ENCODE measurements around the gene TMEM270. TPM values are rescaled to one million over a fixed set of nuclear protein-coding genes. Genes with fewer than 3 reads are reported as not detected.

The TMEM270 gene
- total and polyA plus RNA-seq, 2 of the 8 experiments (the other 6 are each of a cell fraction or from before 2014, with no cell fraction given): 0.26 TPM; not detected in 1

GRCh38 chr7:73850781-73851207, 10.2 kb upstream of the TMEM270 start:
- no peak overlapping the region for H3K27ac ChIP-seq (ENCODE audit: low read depth, low read length)
- CTCF ChIA-PET (ENCODE audit: partially characterized antibody): interaction anchor here (0.7 to 4.8 kb wide), 10 partner anchors 11 to 175 kb away, joined by 3 to 36 read pairs (median 4); no protein-coding TSS in a partner anchor
- peaks cover 0 to 3% (median 0%) of the 10 kb centered on the region in 4 experiments; a peak in 3 of 7 replicates for H3K27me3 ChIP-seq (replicated peaks in 1 of 4; ENCODE audit: control insufficient read depth in 3 of 4, extremely low read depth in 1 of 4, insufficient read depth in 3 of 4, low read length in 3 of 4)
- no peak overlapping the region for H4K91ac ChIP-seq (replicated peaks; ENCODE audit: insufficient read length, low read length)
- FAIRE-seq: no peak
- POLR2A ChIA-PET (ENCODE audit: partially characterized antibody): interaction anchor here (0.8 to 6.3 kb wide), 5 partner anchors 9 to 109 kb away, joined by 3 to 26 read pairs (median 5); partner anchors contain the start of genes CLDN4 and METTL27
- H2BK12ac ChIP-seq (ENCODE audit: low read depth, low read length): no peak overlapping the region
- H3K4me1 ChIP-seq (replicated peaks in 1 of 4; ENCODE audit: control insufficient read depth in 3 of 4, insufficient read depth in 4 of 4, low read length in 3 of 4): 0 out of 7 replicates have a peak, but pooled peaks cover 0 to 2% (median 0%) of the 10 kb centered on the region in 4 experiments
- H4K5ac ChIP-seq (ENCODE audit: insufficient read length, low read depth, low read length): no peak overlapping the region
- H4K8ac ChIP-seq (ENCODE audit: extremely low read depth, insufficient read depth, low read length): no peak overlapping the region
- H3K23ac ChIP-seq (ENCODE audit: insufficient read length): no peak overlapping the region
- H2BK120ac ChIP-seq (replicated peaks; ENCODE audit: low read depth, low read length): no peak overlapping the region
- no peaks in the 10 kb centered on the region for H3K23me2 ChIP-seq (ENCODE audit: low read depth, low read length)
- H2AK5ac ChIP-seq (ENCODE audit: low read depth, low read length): no peak overlapping the region
- H3K56ac ChIP-seq (replicated peaks; ENCODE audit: insufficient read length, low read depth, low read length): no peak overlapping the region
- H3K36me3 ChIP-seq (ENCODE audit: control insufficient read depth in 2 of 4, insufficient read depth in 4 of 4, low read length in 3 of 4): no peaks in the 10 kb centered on the region
- no peak for TF ChIP-seq JUND (IDR thresholded peaks at IDR 0.05; ENCODE audit: low read length)
- TF ChIP-seq SIX5 (IDR thresholded peaks at IDR 0.05; ENCODE audit: low read depth, low read length): no peak
- TF ChIP-seq MAX (IDR thresholded peaks at IDR 0.05): no peak
- TF ChIP-seq GABPA (IDR thresholded peaks at IDR 0.05; ENCODE audit: borderline replicate concordance, insufficient read depth, low read length): no peak
- TF ChIP-seq KDM4A (IDR thresholded peaks at IDR 0.05; ENCODE audit: low read depth, low read length, severe bottlenecking): no peak
- TF ChIP-seq ATF2 (IDR thresholded peaks at IDR 0.05; ENCODE audit: low read length): no peak
- TF ChIP-seq BCL11A (IDR thresholded peaks at IDR 0.05; ENCODE audit: low read depth in 2 of 2, low read length in 2 of 2): no peak
- no peak for TF ChIP-seq GTF2F1 (IDR thresholded peaks at IDR 0.05; ENCODE audit: borderline replicate concordance, low read depth, low read length)
- no peak for TF ChIP-seq TBP (IDR thresholded peaks at IDR 0.05; ENCODE audit: low read depth, low read length)
- TF ChIP-seq RNF2 (IDR thresholded peaks at IDR 0.05; ENCODE audit: borderline replicate concordance, low read depth, low read length, missing control alignments, poor library complexity, severe bottlenecking): no peak
- H3K4me2 ChIP-seq (ENCODE audit: insufficient read depth in 1 of 2, low read depth in 2 of 2, low read length in 2 of 2): no peak overlapping the region
- H3K79me1 ChIP-seq (ENCODE audit: low read depth, low read length): no peaks in the 10 kb centered on the region
- no peak overlapping the region for H3K4me3 ChIP-seq (ENCODE audit: extremely low read depth in 1 of 4, insufficient read depth in 2 of 4, low read depth in 3 of 4, low read length in 4 of 4)
- no peak overlapping the region for H2BK15ac ChIP-seq (ENCODE audit: low read length)
- H3K9ac ChIP-seq (replicated peaks in 1 of 4; ENCODE audit: extremely low read depth in 1 of 4, low read depth in 3 of 4, low read length in 3 of 4): no peak overlapping the region
- no peak overlapping the region for H2BK5ac ChIP-seq (ENCODE audit: low read depth, low read length)
- no peak overlapping the region for H3K4ac ChIP-seq (replicated peaks; ENCODE audit: insufficient read length, low read depth, low read length)
- no peaks in the 10 kb centered on the region for H4K20me1 ChIP-seq (replicated peaks in 1 of 2; ENCODE audit: control insufficient read depth in 1 of 2, insufficient read depth in 2 of 2, low read length in 2 of 2)
- no peak overlapping the region for H3K18ac ChIP-seq (ENCODE audit: extremely low read depth, low read length)
- no peak for DNase-seq (ENCODE audit: low read depth in 1 of 2, low spot score in 2 of 2)
- no peaks in the 10 kb centered on the region for H3K79me2 ChIP-seq (ENCODE audit: control insufficient read depth in 1 of 2, insufficient read depth in 2 of 2, low read length in 2 of 2)
- peaks cover 4 to 5% of the 10 kb centered on the region in 2 experiments; a peak in 3 of 4 replicates for H3K9me3 ChIP-seq (ENCODE audit: insufficient read depth in 2 of 2, low read depth in 1 of 2, low read length in 1 of 2)
- H3K14ac ChIP-seq (ENCODE audit: insufficient read length): no peak overlapping the region
- H2AFZ ChIP-seq (ENCODE audit: low read length): no peak overlapping the region
- 89% methylated on average over 4 of the region's 4 CpGs; no CpG with 5 or more reads in 1 of the 2 experiments for WGBS, 2 experiments (ENCODE audit: extremely low coverage in 1 of 2, insufficient coverage in 1 of 2, insufficient read length in 1 of 2, insufficient replicate concordance in 2 of 2, low coverage in 1 of 2, low lambda C conversion rate in 2 of 2, missing lambda C conversion rate in 1 of 2)
- no peak overlapping the region for H2BK20ac ChIP-seq (ENCODE audit: low read length)
